Breast epithelium (tissue), 3 donors: ENCODE results near the gene HELZ2.

ENCODE experiments used
- CTCF ChIP-seq, 3 donors: fragments of 450-650 bp; IDR thresholded peaks; one replicate each; pipeline ENCODE4 v1.5.1; 2016 to 2017; ENCODE audit warnings: antibody characterized with exemption in 3 of 3, mild to moderate bottlenecking in 3 of 3, moderate library complexity in 3 of 3
- POLR2A ChIP-seq: fragments of 450-650 bp; IDR thresholded peaks from one replicate; pipeline ENCODE4 v1.6.1; 2016; ENCODE audit warnings: antibody characterized with exemption, mild to moderate bottlenecking, moderate library complexity
- POLR2AphosphoS5 ChIP-seq, 3 donors: sonication (generic); formaldehyde crosslinking; IDR thresholded peaks; one replicate each; pipeline ENCODE4 v1.6.1; 2017; ENCODE audit warnings: antibody characterized with exemption in 3 of 3

GRCh38 chr20:63556873-63557478 is 17.1 kb downstream of the HELZ2 start:
- no peak for TF ChIP-seq CTCF (IDR thresholded peaks at IDR 0.05)
- no peak for TF ChIP-seq POLR2AphosphoS5 (IDR thresholded peaks at IDR 0.05)
- TF ChIP-seq POLR2A: no peak
